Measurements from ENCODE around the gene FRYL. TPM values are rescaled to one million over a fixed set of nuclear protein-coding genes. Genes with fewer than 3 reads are reported as not detected.

The FRYL gene
- total RNA-seq, 1 experiment from 2014 or later: 47.7 TPM

DNA sequence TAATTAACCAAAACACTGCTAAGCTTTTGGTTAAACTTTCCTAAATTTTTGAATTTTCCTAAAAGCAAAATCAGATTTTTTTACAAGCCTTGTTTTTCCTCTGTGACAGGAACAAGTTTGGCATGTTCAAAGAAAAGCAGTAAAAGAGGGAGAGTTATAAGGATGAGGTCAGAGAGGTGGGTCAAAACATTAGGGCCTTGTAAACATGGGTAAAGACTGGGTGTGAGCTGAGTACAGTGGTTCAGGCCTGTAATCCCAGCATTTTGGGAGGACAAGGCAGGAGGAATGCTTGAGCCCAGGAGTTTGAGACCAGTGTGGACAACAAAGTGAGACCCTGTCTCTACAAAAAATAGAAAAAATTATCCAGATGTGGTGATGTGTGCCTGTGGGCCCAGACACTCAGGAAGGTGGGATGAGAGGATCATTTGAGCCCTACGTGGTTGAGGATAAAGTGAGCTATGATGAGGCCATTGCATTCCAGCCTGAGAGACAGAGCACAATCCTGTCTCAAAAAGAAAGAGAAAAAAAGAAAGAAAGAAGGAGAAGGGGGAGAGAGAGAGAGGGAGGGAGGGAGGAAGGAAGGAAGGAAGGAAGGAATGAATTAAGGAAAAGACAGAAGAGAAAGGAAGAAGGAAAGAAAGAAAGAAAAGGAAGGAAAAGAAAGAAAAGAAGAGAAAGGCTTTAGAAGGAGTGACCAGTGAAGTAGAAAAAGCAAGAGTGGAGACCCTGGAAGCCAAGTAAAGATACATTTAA lies 17.0 kb upstream of the FRYL start:
- Histone ChIP-seq H3K79me2 (ENCODE audit: insufficient read depth, low read length) (no peaks in the 10 kb centered on the region), H3K36me3 (ENCODE audit: control insufficient read depth in 1 of 2, insufficient read depth in 2 of 2, low read length in 2 of 2) (no peaks in the 10 kb centered on the region), H3K4me1 (ENCODE audit: control insufficient read depth in 1 of 2, insufficient read depth in 2 of 2, low read length in 2 of 2) (peaks cover 5 to 6% of the 10 kb centered on the region in 2 experiments; a peak in 3 of 4 replicates), H3K27me3 (ENCODE audit: insufficient read depth, low read length) (no peaks in the 10 kb centered on the region), H3K4me2 (ENCODE audit: low read length) (no peak overlapping the region), H3K4me3 (replicated peaks in 1 of 2; ENCODE audit: low read depth in 1 of 2, low read length in 2 of 2) (no peak overlapping the region), H3K27ac (ENCODE audit: low read depth, low read length) (no peak overlapping the region), H3K9me2 (ENCODE audit: insufficient read depth) (no peaks in the 10 kb centered on the region), H3K9me3 (ENCODE audit: control insufficient read depth in 1 of 2, insufficient read depth in 1 of 2, low read depth in 1 of 2, low read length in 2 of 2) (no peaks in the 10 kb centered on the region), H3K9ac (ENCODE audit: low read length) (no peak overlapping the region), H4K20me1 (ENCODE audit: insufficient read depth) (no peaks in the 10 kb centered on the region), H2AFZ (ENCODE audit: low read depth, low read length, poor library complexity, severe bottlenecking) (no peak overlapping the region)
- RAD21 ChIA-PET (ENCODE audit: low non-redundant PET in 1 of 2, low total read pairs in 2 of 2, uncharacterized antibody in 2 of 2, unreplicated experiment in 2 of 2): no interaction called here
- no TSS peak for BruUV-seq (replicated peaks)
- TF ChIP-seq, protein P1, sequence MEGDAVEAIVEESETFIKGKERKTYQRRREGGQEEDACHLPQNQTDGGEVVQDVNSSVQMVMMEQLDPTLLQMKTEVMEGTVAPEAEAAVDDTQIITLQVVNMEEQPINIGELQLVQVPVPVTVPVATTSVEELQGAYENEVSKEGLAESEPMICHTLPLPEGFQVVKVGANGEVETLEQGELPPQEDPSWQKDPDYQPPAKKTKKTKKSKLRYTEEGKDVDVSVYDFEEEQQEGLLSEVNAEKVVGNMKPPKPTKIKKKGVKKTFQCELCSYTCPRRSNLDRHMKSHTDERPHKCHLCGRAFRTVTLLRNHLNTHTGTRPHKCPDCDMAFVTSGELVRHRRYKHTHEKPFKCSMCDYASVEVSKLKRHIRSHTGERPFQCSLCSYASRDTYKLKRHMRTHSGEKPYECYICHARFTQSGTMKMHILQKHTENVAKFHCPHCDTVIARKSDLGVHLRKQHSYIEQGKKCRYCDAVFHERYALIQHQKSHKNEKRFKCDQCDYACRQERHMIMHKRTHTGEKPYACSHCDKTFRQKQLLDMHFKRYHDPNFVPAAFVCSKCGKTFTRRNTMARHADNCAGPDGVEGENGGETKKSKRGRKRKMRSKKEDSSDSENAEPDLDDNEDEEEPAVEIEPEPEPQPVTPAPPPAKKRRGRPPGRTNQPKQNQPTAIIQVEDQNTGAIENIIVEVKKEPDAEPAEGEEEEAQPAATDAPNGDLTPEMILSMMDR (IDR thresholded peaks at IDR 0.05 in 2 of 3, conservative IDR thresholded peaks at IDR 0.05 in 1 of 3; ENCODE audit: borderline replicate concordance in 1 of 3, insufficient read depth in 1 of 3, low read depth in 2 of 3, low read length in 2 of 3): no peak
- TF ChIP-seq, protein P2, sequence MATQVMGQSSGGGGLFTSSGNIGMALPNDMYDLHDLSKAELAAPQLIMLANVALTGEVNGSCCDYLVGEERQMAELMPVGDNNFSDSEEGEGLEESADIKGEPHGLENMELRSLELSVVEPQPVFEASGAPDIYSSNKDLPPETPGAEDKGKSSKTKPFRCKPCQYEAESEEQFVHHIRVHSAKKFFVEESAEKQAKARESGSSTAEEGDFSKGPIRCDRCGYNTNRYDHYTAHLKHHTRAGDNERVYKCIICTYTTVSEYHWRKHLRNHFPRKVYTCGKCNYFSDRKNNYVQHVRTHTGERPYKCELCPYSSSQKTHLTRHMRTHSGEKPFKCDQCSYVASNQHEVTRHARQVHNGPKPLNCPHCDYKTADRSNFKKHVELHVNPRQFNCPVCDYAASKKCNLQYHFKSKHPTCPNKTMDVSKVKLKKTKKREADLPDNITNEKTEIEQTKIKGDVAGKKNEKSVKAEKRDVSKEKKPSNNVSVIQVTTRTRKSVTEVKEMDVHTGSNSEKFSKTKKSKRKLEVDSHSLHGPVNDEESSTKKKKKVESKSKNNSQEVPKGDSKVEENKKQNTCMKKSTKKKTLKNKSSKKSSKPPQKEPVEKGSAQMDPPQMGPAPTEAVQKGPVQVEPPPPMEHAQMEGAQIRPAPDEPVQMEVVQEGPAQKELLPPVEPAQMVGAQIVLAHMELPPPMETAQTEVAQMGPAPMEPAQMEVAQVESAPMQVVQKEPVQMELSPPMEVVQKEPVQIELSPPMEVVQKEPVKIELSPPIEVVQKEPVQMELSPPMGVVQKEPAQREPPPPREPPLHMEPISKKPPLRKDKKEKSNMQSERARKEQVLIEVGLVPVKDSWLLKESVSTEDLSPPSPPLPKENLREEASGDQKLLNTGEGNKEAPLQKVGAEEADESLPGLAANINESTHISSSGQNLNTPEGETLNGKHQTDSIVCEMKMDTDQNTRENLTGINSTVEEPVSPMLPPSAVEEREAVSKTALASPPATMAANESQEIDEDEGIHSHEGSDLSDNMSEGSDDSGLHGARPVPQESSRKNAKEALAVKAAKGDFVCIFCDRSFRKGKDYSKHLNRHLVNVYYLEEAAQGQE (IDR thresholded peaks at IDR 0.05; ENCODE audit: low read depth): no peak
- intact Hi-C loops (cut with micrococcal nuclease): no loop called here
- ATAC-seq (no peak), DNase-seq (ENCODE audit: low read depth, low spot score) (no peak)
- CTCF ChIA-PET: no interaction called here
- POLR2A ChIA-PET: no interaction called here

All from HCT116 (cell line).